Measurements from ENCODE around the gene DBT. TPM values are rescaled to one million over a fixed set of nuclear protein-coding genes. Genes with fewer than 3 reads are reported as not detected.

DBT gene
- total and polyA plus RNA-seq, 2 of the 13 experiments (the other 11 are each of a cell fraction or from before 2014, with no cell fraction given): 3.3 to 10.2 TPM

DNA sequence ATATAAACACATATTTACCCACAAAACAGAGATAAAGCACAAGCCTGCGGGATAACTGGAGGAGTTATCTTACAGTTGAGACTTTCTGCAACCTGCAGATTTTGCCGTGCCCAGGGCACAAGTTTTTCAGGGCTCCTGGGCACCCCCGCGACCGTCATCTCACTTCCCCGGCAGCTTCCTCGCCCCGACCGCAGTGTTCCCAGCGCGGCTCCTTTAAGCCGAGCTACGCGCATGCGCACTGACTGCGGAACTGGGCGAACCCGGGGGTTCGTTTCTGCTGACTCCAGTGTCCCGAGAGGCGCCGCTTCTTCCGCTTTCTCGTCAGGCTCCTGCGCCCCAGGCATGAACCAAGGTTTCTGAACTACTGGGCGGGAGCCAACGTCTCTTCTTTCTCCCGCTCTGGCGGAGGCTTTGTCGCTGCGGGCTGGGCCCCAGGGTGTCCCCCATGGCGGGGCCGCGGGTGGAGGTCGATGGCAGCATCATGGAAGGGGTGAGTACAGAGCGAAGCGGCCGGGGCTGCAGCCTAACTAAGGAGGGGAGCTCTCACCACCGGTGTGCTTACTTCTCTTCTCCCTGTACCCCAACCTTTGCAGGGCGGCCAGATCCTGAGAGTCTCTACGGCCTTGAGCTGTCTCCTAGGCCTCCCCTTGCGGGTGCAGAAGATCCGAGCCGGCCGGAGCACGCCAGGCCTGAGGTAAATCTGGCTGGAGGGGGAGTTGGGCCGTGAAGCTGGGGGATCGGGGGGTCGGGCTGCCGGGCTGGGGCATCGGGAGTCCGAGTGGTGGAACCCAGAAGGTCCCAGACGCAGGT lies 16.5 kb upstream of the DBT start, which contains the start of gene RTCA (continued):
- peak; percentile 81 for TF ChIP-seq RBFOX2 (IDR thresholded peaks at IDR 0.05; ENCODE audit: low read depth, low read length)
- TF ChIP-seq, protein P1, sequence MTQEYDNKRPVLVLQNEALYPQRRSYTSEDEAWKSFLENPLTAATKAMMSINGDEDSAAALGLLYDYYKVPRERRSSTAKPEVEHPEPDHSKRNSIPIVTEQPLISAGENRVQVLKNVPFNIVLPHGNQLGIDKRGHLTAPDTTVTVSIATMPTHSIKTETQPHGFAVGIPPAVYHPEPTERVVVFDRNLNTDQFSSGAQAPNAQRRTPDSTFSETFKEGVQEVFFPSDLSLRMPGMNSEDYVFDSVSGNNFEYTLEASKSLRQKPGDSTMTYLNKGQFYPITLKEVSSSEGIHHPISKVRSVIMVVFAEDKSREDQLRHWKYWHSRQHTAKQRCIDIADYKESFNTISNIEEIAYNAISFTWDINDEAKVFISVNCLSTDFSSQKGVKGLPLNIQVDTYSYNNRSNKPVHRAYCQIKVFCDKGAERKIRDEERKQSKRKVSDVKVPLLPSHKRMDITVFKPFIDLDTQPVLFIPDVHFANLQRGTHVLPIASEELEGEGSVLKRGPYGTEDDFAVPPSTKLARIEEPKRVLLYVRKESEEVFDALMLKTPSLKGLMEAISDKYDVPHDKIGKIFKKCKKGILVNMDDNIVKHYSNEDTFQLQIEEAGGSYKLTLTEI (CRISPR knock-in tag; conservative IDR thresholded peaks at IDR 0.05): no peak
- TF ChIP-seq, protein P2, sequence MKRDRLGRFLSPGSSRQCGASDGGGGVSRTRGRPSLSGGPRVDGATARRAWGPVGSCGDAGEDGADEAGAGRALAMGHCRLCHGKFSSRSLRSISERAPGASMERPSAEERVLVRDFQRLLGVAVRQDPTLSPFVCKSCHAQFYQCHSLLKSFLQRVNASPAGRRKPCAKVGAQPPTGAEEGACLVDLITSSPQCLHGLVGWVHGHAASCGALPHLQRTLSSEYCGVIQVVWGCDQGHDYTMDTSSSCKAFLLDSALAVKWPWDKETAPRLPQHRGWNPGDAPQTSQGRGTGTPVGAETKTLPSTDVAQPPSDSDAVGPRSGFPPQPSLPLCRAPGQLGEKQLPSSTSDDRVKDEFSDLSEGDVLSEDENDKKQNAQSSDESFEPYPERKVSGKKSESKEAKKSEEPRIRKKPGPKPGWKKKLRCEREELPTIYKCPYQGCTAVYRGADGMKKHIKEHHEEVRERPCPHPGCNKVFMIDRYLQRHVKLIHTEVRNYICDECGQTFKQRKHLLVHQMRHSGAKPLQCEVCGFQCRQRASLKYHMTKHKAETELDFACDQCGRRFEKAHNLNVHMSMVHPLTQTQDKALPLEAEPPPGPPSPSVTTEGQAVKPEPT (CRISPR knock-in tag; IDR thresholded peaks at IDR 0.05; ENCODE audit: low read depth): no peak
- no peak for TF ChIP-seq ZNF296 (CRISPR knock-in tag; conservative IDR thresholded peaks at IDR 0.05)
- TF ChIP-seq ZNF788 (CRISPR knock-in tag; IDR thresholded peaks at IDR 0.05; ENCODE audit: borderline replicate concordance): peak; percentile 13; the same call in 1 of the 2 replicates
- TF ChIP-seq ZNF546 (CRISPR knock-in tag; conservative IDR thresholded peaks at IDR 0.05): no peak
- 0 out of 2 replicates have a peak, but pooled peaks have one; percentile 19 for TF ChIP-seq HCFC1 (IDR thresholded peaks at IDR 0.05; ENCODE audit: low read depth, low read length)
- no peak for TF ChIP-seq GTF2F1 (IDR thresholded peaks at IDR 0.05; ENCODE audit: low read length)
- peak; percentile 82; the same call in 1 of the 2 replicates for TF ChIP-seq BRCA1 (CRISPR knock-in tag; IDR thresholded peaks at IDR 0.05)
- no peak; the same call in 1 of the 2 replicates for TF ChIP-seq ZNF335 (CRISPR knock-in tag; IDR thresholded peaks at IDR 0.05)
- TF ChIP-seq HOXA3 (CRISPR knock-in tag; IDR thresholded peaks at IDR 0.05): peak; percentile 60
- no peak for TF ChIP-seq SP140L (CRISPR knock-in tag; IDR thresholded peaks at IDR 0.05; ENCODE audit: borderline replicate concordance)
- no peak for TF ChIP-seq HNRNPUL1 (IDR thresholded peaks at IDR 0.05; ENCODE audit: low read depth, low read length)
- peak; percentile 23; the same call in 1 of the 2 replicates for TF ChIP-seq ZNF570 (CRISPR knock-in tag; IDR thresholded peaks at IDR 0.05; ENCODE audit: borderline replicate concordance)
- no peak for TF ChIP-seq MED8 (CRISPR knock-in tag; IDR thresholded peaks at IDR 0.05; ENCODE audit: insufficient replicate concordance)
- TF ChIP-seq ZC3H4 (CRISPR knock-in tag; IDR thresholded peaks at IDR 0.05; ENCODE audit: borderline replicate concordance): no peak
- TF ChIP-seq, protein P3, sequence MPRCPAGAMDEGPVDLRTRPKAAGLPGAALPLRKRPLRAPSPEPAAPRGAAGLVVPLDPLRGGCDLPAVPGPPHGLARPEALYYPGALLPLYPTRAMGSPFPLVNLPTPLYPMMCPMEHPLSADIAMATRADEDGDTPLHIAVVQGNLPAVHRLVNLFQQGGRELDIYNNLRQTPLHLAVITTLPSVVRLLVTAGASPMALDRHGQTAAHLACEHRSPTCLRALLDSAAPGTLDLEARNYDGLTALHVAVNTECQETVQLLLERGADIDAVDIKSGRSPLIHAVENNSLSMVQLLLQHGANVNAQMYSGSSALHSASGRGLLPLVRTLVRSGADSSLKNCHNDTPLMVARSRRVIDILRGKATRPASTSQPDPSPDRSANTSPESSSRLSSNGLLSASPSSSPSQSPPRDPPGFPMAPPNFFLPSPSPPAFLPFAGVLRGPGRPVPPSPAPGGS (CRISPR knock-in tag; IDR thresholded peaks at IDR 0.05): no peak; the same call in 1 of the 2 replicates
- TF ChIP-seq, protein P4, sequence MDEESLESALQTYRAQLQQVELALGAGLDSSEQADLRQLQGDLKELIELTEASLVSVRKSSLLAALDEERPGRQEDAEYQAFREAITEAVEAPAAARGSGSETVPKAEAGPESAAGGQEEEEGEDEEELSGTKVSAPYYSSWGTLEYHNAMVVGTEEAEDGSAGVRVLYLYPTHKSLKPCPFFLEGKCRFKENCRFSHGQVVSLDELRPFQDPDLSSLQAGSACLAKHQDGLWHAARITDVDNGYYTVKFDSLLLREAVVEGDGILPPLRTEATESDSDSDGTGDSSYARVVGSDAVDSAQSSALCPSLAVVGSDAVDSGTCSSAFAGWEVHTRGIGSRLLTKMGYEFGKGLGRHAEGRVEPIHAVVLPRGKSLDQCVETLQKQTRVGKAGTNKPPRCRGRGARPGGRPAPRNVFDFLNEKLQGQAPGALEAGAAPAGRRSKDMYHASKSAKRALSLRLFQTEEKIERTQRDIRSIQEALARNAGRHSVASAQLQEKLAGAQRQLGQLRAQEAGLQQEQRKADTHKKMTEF (CRISPR knock-in tag; IDR thresholded peaks at IDR 0.05): peak; percentile 64; the same call in 1 of the 2 replicates
- TF ChIP-seq KDM3A (CRISPR knock-in tag; IDR thresholded peaks at IDR 0.05; ENCODE audit: low read depth): no peak
- no peak for TF ChIP-seq TOE1 (CRISPR knock-in tag; IDR thresholded peaks at IDR 0.05)
- TF ChIP-seq NAIF1 (CRISPR knock-in tag; IDR thresholded peaks at IDR 0.05; ENCODE audit: borderline replicate concordance): no peak
- TF ChIP-seq ZNF256 (CRISPR knock-in tag; conservative IDR thresholded peaks at IDR 0.05): peak; percentile 71; the same call in 1 of the 2 replicates
